Measurements from ENCODE around the gene ACOX3.

ACOX3 gene

GRCh38 chr4:8385611-8386010 is 54.9 kb downstream of the ACOX3 start:
- no peak for FAIRE-seq

- FAIRE-seq, result no peak
These were observed 55.4 kb downstream of the ACOX3 start for GRCh38 chr4:8385106-8385505.

- no peak for FAIRE-seq
These were observed 56.0 kb downstream of the ACOX3 start for GRCh38 chr4:8384397-8385060.

GRCh38 chr4:8383451-8384160 is 56.9 kb downstream of the ACOX3 start:
- FAIRE-seq, result no peak

- no peak for FAIRE-seq
These were observed 57.5 kb downstream of the ACOX3 start for GRCh38 chr4:8383016-8383415.

- FAIRE-seq, result no peak
These were observed 58.5 kb downstream of the ACOX3 start for GRCh38 chr4:8381814-8382581.

GRCh38 chr4:8380511-8381415 is 59.8 kb downstream of the ACOX3 start:
- FAIRE-seq, result no peak

- FAIRE-seq, result no peak
These were observed 60.8 kb downstream of the ACOX3 start for GRCh38 chr4:8379771-8380170.

GRCh38 chr4:8379281-8379680 is 61.2 kb downstream of the ACOX3 start:
- no peak for FAIRE-seq

GRCh38 chr4:8378776-8379175 is 61.7 kb downstream of the ACOX3 start:
- no peak for FAIRE-seq

- no peak for FAIRE-seq
These were observed 62.3 kb downstream of the ACOX3 start for GRCh38 chr4:8378101-8378724.

- FAIRE-seq, result no peak
These were observed 63.1 kb downstream of the ACOX3 start for GRCh38 chr4:8377103-8378075.

- FAIRE-seq, result no peak
These were observed 64.0 kb downstream of the ACOX3 start for GRCh38 chr4:8376361-8377102.

GRCh38 chr4:8374851-8375649 is 65.5 kb downstream of the ACOX3 start:
- no peak for FAIRE-seq

GRCh38 chr4:8373973-8374545 is 66.5 kb downstream of the ACOX3 start:
- no peak for FAIRE-seq

GRCh38 chr4:8373270-8373972 is 67.1 kb downstream of the ACOX3 start:
- FAIRE-seq, result no peak

- no peak for FAIRE-seq
These were observed 68.0 kb downstream of the ACOX3 start for GRCh38 chr4:8372506-8372905.

- no peak for FAIRE-seq
These were observed 68.9 kb downstream of the ACOX3 start for GRCh38 chr4:8371596-8371995.

Measured in A204.1 (cell line).